H1 (cell line): ENCODE measurements around the gene MCM8. TPM values are rescaled to one million over a fixed set of nuclear protein-coding genes. Genes with fewer than 3 reads are reported as not detected.

Source experiments
- CTCF ChIA-PET: fragments of 300-600 bp; sonication (Branson Sonifier 250); formaldehyde crosslinking; loops from one replicate; lab custom pipeline; 2021; ENCODE audit not compliant: partially characterized antibody; lab: Charles Lee
- POLR2A ChIA-PET: fragments of 300-600 bp; sonication (Branson Sonifier 250); formaldehyde crosslinking; loops from one replicate; lab custom pipeline; 2021; ENCODE audit warnings: inconsistent platforms; ENCODE audit not compliant: partially characterized antibody; lab: Charles Lee
- DNase-seq, 2 experiments: peaks; one replicate each; pipeline versions ENCODE4 v3.0.0 to v3.0.0-alpha.2; 2010 to 2022; ENCODE audit warnings: low spot score in 2 of 2, low read depth in 1 of 2, mixed read lengths in 1 of 2
- FAIRE-seq: peaks from 2 replicates; lab custom pipeline; 2011; peaks lifted over from hg19 to GRCh38; lab: Jason Lieb, UNC
- H2AFZ ChIP-seq: 2 replicates; pipeline ENCODE4 v1.8.1; 2012; ENCODE audit warnings: low read length, inconsistent platforms
- H2AK5ac ChIP-seq: 2 replicates; pipeline ENCODE4 v1.6.1; 2013; ENCODE audit warnings: low read depth, low read length
- H2BK120ac ChIP-seq: replicated peaks from 2 replicates; pipeline ENCODE3; 2013; ENCODE audit warnings: low read depth, low read length, inconsistent platforms
- H2BK12ac ChIP-seq: 2 replicates; pipeline ENCODE4 v1.6.1; 2013; ENCODE audit warnings: low read depth, low read length
- H2BK15ac ChIP-seq: 2 replicates; pipeline ENCODE4 v1.6.1; 2013; ENCODE audit warnings: low read length
- H2BK20ac ChIP-seq: 2 replicates; pipeline ENCODE4 v1.6.1; 2013; ENCODE audit warnings: low read length
- H2BK5ac ChIP-seq: 2 replicates; pipeline ENCODE4 v1.6.1; 2013; ENCODE audit warnings: low read depth, low read length
- H3K14ac ChIP-seq: 2 replicates; pipeline ENCODE4 v1.6.1; 2013; ENCODE audit warnings: inconsistent platforms; ENCODE audit not compliant: insufficient read length
- H3K18ac ChIP-seq: 2 replicates; pipeline ENCODE4 v1.6.1; 2013; ENCODE audit warnings: low read length; ENCODE audit errors: extremely low read depth
- H3K23ac ChIP-seq: 2 replicates; pipeline ENCODE4 v1.6.1; 2013; ENCODE audit warnings: inconsistent platforms; ENCODE audit not compliant: insufficient read length
- H3K23me2 ChIP-seq: 2 replicates; pipeline ENCODE4 v1.6.1; 2013; ENCODE audit warnings: low read depth, low read length
- H3K27ac ChIP-seq: 2 replicates; pipeline ENCODE4 v1.6.1; 2011; ENCODE audit warnings: low read depth, low read length, inconsistent platforms
- H3K27me3 ChIP-seq, 4 experiments: replicated peaks in 1 of 4; 1 replicate in 1 of 4; 2 replicates in 3 of 4; pipeline versions ENCODE4 v1.6.1 to v1.8.1; 2011 to 2013; ENCODE audit warnings: low read length in 3 of 4, mild to moderate bottlenecking in 3 of 4, inconsistent platforms in 2 of 4, mixed read lengths in 2 of 4, moderate library complexity in 1 of 4; ENCODE audit not compliant: control insufficient read depth in 3 of 4, insufficient read depth in 3 of 4; ENCODE audit errors: extremely low read depth in 1 of 4
- H3K36me3 ChIP-seq, 4 experiments: 2 replicates each; pipeline versions ENCODE4 v1.6.1 to v1.8.1; 2011 to 2013; ENCODE audit warnings: mild to moderate bottlenecking in 4 of 4, low read length in 3 of 4, moderate library complexity in 2 of 4, control low read depth in 1 of 4, inconsistent platforms in 1 of 4; ENCODE audit not compliant: insufficient read depth in 4 of 4, control insufficient read depth in 2 of 4
- H3K4ac ChIP-seq: replicated peaks from 2 replicates; pipeline ENCODE3; 2013; ENCODE audit warnings: low read length, low read depth, mixed read lengths, inconsistent platforms; ENCODE audit not compliant: insufficient read length
- H3K4me1 ChIP-seq, 4 experiments: replicated peaks in 1 of 4; 1 replicate in 1 of 4; 2 replicates in 3 of 4; pipeline versions ENCODE4 v1.6.1 to v1.8.1; 2011 to 2013; ENCODE audit warnings: low read length in 3 of 4, inconsistent platforms in 2 of 4, mixed read lengths in 1 of 4; ENCODE audit not compliant: insufficient read depth in 4 of 4, control insufficient read depth in 3 of 4
- H3K4me2 ChIP-seq, 2 experiments: 2 replicates each; pipeline versions ENCODE4 v1.6.1 to v1.8.1; 2011 to 2013; ENCODE audit warnings: low read depth in 2 of 2, low read length in 2 of 2, control low read depth in 1 of 2, inconsistent platforms in 1 of 2, mild to moderate bottlenecking in 1 of 2; ENCODE audit not compliant: insufficient read depth in 1 of 2
- H3K4me3 ChIP-seq, 4 experiments: fragments of 200-600, 300-600 bp in 1 of 4; sonication (generic), shearing (Covaris generic), sonication (Bioruptor Twin) in 1 of 4; 2 replicates each; pipeline versions ENCODE4 v1.5.1 to v1.8.1; 2011 to 2016; ENCODE audit warnings: low read length in 4 of 4, low read depth in 3 of 4, control low read depth in 2 of 4, inconsistent platforms in 2 of 4, mild to moderate bottlenecking in 2 of 4, mixed read lengths in 1 of 4, moderate library complexity in 1 of 4; ENCODE audit not compliant: insufficient read depth in 2 of 4; ENCODE audit errors: extremely low read depth in 1 of 4
- H3K56ac ChIP-seq: replicated peaks from 2 replicates; pipeline ENCODE3; 2013; ENCODE audit warnings: low read depth, mild to moderate bottlenecking, mixed read lengths, low read length, inconsistent platforms; ENCODE audit not compliant: insufficient read length
- H3K79me1 ChIP-seq: 2 replicates; pipeline ENCODE4 v1.6.1; 2013; ENCODE audit warnings: low read depth, low read length, control low read depth
- H3K79me2 ChIP-seq, 2 experiments: 2 replicates each; pipeline versions ENCODE4 v1.6.1 to v1.8.1; 2012 to 2013; ENCODE audit warnings: low read length in 2 of 2, mild to moderate bottlenecking in 2 of 2, inconsistent platforms in 1 of 2; ENCODE audit not compliant: insufficient read depth in 2 of 2, control insufficient read depth in 1 of 2
- H3K9ac ChIP-seq, 4 experiments: replicated peaks in 1 of 4; 1 replicate in 1 of 4; 2 replicates in 3 of 4; pipeline versions ENCODE4 v1.6.1 to v1.8.1; 2011 to 2013; ENCODE audit warnings: low read depth in 3 of 4, low read length in 3 of 4, control low read depth in 2 of 4, mild to moderate bottlenecking in 2 of 4, moderate library complexity in 2 of 4, inconsistent platforms in 1 of 4; ENCODE audit errors: extremely low read depth in 1 of 4
- H3K9me3 ChIP-seq, 2 experiments: 2 replicates each; pipeline versions ENCODE4 v1.6.1 to v1.8.1; 2012 to 2013; ENCODE audit warnings: mild to moderate bottlenecking in 2 of 2, moderate library complexity in 2 of 2, control low read depth in 1 of 2, inconsistent platforms in 1 of 2, low read depth in 1 of 2, low read length in 1 of 2, mixed read lengths in 1 of 2; ENCODE audit not compliant: insufficient read depth in 2 of 2
- H4K20me1 ChIP-seq, 2 experiments: replicated peaks in 1 of 2; 2 replicates each; pipeline versions ENCODE3 to v1.8.1; 2011 to 2013; ENCODE audit warnings: inconsistent platforms in 2 of 2, low read length in 2 of 2, mild to moderate bottlenecking in 1 of 2; ENCODE audit not compliant: insufficient read depth in 2 of 2, control insufficient read depth in 1 of 2
- H4K5ac ChIP-seq: 2 replicates; pipeline ENCODE4 v1.6.1; 2013; ENCODE audit warnings: low read length, low read depth, mixed read lengths, inconsistent platforms; ENCODE audit not compliant: insufficient read length
- H4K8ac ChIP-seq: 2 replicates; pipeline ENCODE4 v1.8.0; 2013; ENCODE audit warnings: mild to moderate bottlenecking, moderate library complexity, low read length, inconsistent platforms; ENCODE audit not compliant: insufficient read depth; ENCODE audit errors: extremely low read depth
- H4K91ac ChIP-seq: replicated peaks from 2 replicates; pipeline ENCODE3; 2013; ENCODE audit warnings: low read length, mixed read lengths, inconsistent platforms; ENCODE audit not compliant: insufficient read length
- EP300 ChIP-seq, 2 experiments: IDR thresholded peaks; 1 replicate in 1 of 2; 2 replicates in 1 of 2; pipeline ENCODE4 v1.6.1; 2011 to 2012; ENCODE audit warnings: low read depth in 2 of 2, low read length in 2 of 2, mild to moderate bottlenecking in 2 of 2, borderline replicate concordance in 1 of 2, inconsistent platforms in 1 of 2, moderate library complexity in 1 of 2
- JUN ChIP-seq: IDR thresholded peaks from 2 replicates; pipeline ENCODE4 v1.6.1; 2011; ENCODE audit warnings: low read depth, mild to moderate bottlenecking, improper control_type of control experiment, low read length
- WGBS, 2 experiments: shearing (Covaris generic) in 1 of 2; methylation state at CpG; one replicate each; pipeline versions ENCODE4 v1.1.6 to v1.1.7; 2013 to 2015; ENCODE audit warnings: low lambda C conversion rate in 2 of 2, mixed read lengths in 2 of 2, inconsistent platforms in 1 of 2, low coverage in 1 of 2, missing lambda C conversion rate in 1 of 2; ENCODE audit not compliant: insufficient replicate concordance in 2 of 2, insufficient coverage in 1 of 2, insufficient read length in 1 of 2; ENCODE audit errors: extremely low coverage in 1 of 2, missing lambda C conversion rate in 1 of 2; 5-methylcytosine and 5-hydroxymethylcytosine counted together
- polyA plus RNA-seq, 7 experiments: library from polyadenylated mRNA; depleted of rRNA in 3 of 7; stranded (reverse) in 5 of 7; unstranded in 2 of 7; fragments of >200 nt in 5 of 7; fragments of 200-250 nt in 2 of 7; gene quantifications; 1 replicate in 5 of 7; 2 replicates in 1 of 7; 4 replicates in 1 of 7; pipeline versions ENCODE4 v1.2.1 to v1.2.3, GENCODE V29; 2011 to 2013; ENCODE audit warnings: missing spikeins in 2 of 7, mixed read lengths in 2 of 7
- total RNA-seq: library from RNA; stranded (reverse); fragmentation: NEBNext Ultra II Directional; extraction: Animal tissue kit (Norgen Biotek cat#: 25700); gene quantifications from 2 replicates; pipeline ENCODE4 v1.2.1, GENCODE V29; 2021

The MCM8 gene
- total and polyA plus RNA-seq, 2 of the 8 experiments (the other 6 are each of a cell fraction or from before 2014, with no cell fraction given) = 7.1 to 31.9 TPM

DNA sequence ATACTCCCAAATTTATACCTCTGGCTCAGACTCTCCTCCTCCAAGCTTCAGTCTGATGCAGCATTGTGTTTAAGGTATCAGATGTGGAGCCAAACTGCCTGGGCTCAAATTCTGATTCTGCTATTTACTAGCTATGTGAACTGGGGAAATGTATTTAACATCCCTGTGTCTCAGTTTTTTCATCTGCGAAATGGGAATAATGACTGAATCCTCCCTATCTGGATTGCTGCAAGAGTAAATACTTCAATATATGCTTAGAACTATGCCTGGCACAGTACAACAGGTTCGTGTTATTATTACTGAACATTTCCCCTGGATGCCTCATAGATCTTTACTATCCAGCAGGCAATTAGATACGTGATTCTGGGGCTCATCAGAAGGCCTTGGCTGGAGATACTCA is 97.9 kb downstream of the MCM8 start:
- Histone ChIP-seq H3K23me2 (peaks cover 8% of the 10 kb centered on the region; the same call in 1 of the 2 replicates), H3K79me2 (no peaks in the 10 kb centered on the region), H2BK20ac (no peak overlapping the region), H2AFZ (no peak overlapping the region), H4K91ac (no peak overlapping the region), H4K8ac (no peak overlapping the region), H3K27ac (no peak overlapping the region), H3K4me3 (no peak overlapping the region), H3K79me1 (no peaks in the 10 kb centered on the region), H3K9me3 (no peaks in the 10 kb centered on the region), H3K9ac (no peak overlapping the region), H3K14ac (no peak overlapping the region), H3K4me2 (no peak overlapping the region), H3K36me3 (no peaks in the 10 kb centered on the region), H2BK12ac (no peak overlapping the region), H3K27me3 (peaks cover 28 to 40% (median 35%) of the 10 kb centered on the region in 4 experiments), H3K23ac (no peak overlapping the region), H2AK5ac (no peak overlapping the region), H2BK5ac (no peak overlapping the region), H3K4ac (no peak overlapping the region), H3K18ac (no peak overlapping the region), H4K5ac (no peak overlapping the region), H2BK15ac (no peak overlapping the region), H3K4me1 (peaks cover 0 to 15% (median 5%) of the 10 kb centered on the region in 4 experiments; a peak in 4 of 7 replicates), H2BK120ac (no peak overlapping the region), H3K56ac (no peak overlapping the region), H4K20me1 (no peaks in the 10 kb centered on the region)
- no peak for FAIRE-seq
- no peak for DNase-seq
- CTCF ChIA-PET = no interaction called here
- POLR2A ChIA-PET = no interaction called here
- WGBS, 2 experiments = 95% methylated on average over 3 of the region's 3 CpGs; no CpG with 5 or more reads in 1 of the 2 experiments
- TF ChIP-seq EP300 (IDR thresholded peaks at IDR 0.05; ENCODE audit: borderline replicate concordance in 1 of 2, low read depth in 2 of 2, low read length in 2 of 2) = no peak
- TF ChIP-seq JUN = no peak
